NCI-H2029 (cell line): ENCODE results near the gene TAF4B.
A peak's percentile ranks its signal among the peaks of the same experiment; 100 is the strongest.
"Not testable (repeated sequence)": the region's sequence is repeated elsewhere in the genome, so short reads cannot be mapped to it uniquely, and the experiment has no call there.

Source experiments
- DNase-seq: peaks from one replicate; lab custom pipeline; 2025; lab: John Stamatoyannopoulos, UW

TAF4B gene, protein sequence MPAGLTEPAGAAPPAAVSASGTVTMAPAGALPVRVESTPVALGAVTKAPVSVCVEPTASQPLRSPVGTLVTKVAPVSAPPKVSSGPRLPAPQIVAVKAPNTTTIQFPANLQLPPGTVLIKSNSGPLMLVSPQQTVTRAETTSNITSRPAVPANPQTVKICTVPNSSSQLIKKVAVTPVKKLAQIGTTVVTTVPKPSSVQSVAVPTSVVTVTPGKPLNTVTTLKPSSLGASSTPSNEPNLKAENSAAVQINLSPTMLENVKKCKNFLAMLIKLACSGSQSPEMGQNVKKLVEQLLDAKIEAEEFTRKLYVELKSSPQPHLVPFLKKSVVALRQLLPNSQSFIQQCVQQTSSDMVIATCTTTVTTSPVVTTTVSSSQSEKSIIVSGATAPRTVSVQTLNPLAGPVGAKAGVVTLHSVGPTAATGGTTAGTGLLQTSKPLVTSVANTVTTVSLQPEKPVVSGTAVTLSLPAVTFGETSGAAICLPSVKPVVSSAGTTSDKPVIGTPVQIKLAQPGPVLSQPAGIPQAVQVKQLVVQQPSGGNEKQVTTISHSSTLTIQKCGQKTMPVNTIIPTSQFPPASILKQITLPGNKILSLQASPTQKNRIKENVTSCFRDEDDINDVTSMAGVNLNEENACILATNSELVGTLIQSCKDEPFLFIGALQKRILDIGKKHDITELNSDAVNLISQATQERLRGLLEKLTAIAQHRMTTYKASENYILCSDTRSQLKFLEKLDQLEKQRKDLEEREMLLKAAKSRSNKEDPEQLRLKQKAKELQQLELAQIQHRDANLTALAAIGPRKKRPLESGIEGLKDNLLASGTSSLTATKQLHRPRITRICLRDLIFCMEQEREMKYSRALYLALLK

DNA sequence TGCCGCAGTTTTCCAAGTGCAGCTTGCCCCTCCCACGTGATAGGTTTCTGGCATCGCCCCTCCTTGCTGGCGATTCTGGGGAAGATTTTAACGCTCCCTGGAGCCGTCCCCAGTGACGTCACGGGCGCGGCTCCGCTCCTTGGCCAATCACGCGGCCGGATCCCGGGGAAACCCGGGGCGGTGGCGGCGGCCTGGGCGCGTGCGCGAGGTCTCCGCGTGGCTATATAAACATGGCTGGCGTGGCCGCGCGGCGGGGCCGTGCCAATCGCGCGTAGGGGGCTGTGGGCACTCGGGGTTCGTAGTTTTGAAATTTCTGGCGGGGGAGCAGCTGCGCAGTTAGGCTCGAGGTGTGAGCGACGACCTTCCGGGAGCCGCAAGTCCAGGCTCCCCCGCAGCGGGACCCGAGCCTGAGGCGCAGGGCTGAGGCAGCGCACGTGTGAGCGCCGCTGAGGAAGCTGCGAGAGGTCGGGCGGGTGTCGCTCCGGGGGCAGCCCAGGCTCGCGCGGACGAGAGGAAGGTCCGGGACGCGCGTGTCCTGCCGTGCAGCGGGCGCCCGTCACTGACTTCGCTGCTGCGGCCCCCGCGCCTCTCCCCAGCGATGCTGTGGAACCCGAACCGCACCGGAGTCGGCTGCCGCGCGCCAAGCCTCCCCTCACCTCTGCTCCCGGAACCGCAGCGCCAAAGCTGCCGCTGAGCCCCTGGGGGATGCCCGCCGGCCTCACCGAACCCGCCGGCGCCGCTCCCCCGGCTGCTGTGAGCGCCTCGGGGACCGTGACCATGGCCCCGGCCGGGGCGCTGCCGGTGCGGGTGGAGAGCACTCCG lies at the start of gene TAF4B:
TSS of gene TAF4B (plus strand) at position 217 of the 822 bp plus-strand sequence. CDS start at position 706, 489 bp downstream.
- DNase-seq, result peak; percentile 10

DNA sequence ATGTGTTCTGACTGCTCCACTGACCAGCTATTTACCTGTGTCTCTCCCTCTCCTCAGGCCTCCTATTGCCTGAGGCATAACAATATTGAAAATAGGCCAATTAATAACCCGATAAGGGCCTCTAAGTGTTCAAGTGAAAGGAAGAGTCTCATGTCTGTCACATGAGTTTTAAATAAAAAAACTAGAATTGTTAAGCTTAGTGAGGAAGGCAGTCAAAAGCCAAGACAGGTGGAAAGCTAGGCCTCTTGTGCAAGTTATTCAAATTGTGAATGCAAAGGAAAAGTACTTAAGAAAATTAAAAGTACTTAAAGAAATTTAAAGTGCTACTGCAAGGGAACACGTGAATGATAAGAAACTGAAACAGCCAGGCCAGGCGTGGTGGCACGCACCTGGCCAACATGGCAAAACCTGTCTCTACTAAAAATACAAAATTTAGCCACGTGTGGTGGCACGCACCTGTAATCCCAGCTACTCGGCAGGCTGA lies 44.9 kb upstream of the TAF4B start:
- DNase-seq, result no peak

DNA sequence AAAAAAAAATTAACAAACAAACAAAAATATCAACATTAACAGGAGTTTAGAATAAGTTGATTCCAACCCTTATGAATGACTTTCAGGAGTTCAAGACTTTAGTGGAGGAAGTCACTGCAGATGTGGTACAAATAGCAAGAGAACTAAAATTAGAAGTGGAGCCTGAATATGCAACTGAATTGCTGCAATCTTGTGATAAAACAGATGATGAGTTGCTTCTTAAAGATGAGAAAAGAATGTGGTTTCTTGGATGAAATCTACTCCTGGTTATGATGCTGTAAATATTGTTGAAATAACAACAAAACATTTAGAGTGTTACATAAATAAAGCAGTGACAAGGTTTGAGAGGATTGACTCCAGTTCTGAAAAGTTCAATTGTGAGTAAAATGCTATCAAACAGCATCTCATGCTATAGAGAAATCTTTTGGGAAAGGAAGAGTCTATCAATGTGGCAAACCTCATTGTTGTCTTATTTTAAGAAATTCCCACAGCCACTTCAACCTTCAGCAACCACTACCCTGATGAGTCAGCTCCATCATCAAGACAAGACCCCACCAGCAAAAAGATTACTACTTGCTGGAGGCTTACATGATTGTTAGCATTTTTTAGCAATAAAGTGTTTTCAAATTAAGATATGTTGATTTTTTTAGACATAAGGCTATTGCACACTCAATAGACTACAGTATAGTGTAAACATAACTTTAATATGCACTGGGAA lies 42.7 kb upstream of the TAF4B start:
- DNase-seq, result no peak

DNA sequence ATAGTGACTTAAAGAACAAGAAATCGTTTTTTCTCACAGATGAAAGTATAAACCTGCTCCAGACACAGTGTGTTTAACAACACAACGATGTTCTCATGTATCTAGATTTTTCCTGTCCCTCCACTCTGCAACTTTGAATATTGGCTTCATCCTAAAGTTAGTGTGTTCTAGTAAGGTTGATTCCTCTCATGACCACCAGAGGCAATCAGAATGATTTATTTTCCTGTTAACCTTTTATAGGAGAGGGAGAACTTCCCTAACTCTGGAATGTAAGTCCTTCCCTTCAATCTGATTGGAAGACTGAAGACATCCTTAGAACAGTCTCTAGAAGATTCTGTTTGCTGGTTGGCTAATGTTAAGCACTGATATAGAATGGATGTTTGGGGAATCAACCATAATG lies 41.0 kb upstream of the TAF4B start:
- no peak for DNase-seq

DNA sequence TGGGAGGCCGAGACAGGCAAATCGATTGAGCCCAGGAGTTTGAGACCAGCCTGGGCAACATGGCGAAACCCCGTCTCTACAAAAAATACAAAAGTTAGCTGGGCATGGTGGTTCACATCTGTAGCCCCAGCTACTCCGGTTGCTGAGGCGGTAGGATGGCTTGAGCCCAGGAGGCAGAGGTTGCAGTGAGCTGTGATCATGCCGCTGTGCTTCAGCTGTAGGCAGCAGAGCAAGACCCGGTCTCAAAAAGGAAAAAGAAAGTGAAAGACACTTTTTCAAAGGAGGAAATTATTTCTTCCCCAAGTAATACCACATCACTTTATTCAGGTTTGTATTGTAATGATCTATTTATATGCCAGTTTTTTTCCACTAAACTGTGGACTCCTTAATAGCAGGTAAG lies 35.7 kb upstream of the TAF4B start:
- no peak for DNase-seq

DNA sequence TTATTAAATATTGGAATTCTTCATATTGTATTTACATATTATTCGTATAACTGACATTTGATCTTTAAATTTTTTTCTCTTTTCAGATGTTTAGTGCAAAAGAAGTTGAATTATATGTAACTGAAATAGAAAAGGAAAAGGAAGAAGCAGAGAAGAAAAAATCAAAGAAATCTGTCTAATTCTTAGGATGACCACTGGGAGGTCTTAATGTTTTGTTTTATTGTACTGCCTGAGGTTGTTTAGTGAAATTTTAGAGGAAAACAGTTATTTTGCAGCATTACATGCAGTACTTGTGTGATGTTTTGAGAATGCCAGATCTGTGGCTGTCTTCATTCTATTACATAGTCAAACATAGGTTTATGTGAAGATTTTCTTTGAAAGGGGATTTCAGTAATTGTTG lies 34.0 kb upstream of the TAF4B start:
- no peak for DNase-seq

DNA sequence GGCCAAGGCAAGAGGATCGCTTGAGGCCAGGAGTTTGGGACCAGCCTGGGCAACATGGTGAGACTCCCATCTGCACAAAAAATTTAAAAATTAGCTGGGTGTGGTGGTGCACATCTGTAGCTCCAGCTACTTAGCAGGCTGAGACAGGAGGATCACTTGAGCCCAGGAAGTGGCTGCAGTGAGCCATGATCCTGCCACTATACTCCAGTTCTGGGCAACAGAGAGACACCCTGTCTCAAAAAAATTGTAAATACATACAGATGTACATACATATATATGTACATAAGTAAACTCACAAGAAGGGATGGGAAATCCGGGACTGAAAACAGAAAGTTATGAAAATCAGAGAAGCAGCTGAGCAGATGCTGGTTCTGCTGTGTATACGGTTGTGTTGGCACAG lies 29.6 kb upstream of the TAF4B start:
- no peak for DNase-seq

DNA sequence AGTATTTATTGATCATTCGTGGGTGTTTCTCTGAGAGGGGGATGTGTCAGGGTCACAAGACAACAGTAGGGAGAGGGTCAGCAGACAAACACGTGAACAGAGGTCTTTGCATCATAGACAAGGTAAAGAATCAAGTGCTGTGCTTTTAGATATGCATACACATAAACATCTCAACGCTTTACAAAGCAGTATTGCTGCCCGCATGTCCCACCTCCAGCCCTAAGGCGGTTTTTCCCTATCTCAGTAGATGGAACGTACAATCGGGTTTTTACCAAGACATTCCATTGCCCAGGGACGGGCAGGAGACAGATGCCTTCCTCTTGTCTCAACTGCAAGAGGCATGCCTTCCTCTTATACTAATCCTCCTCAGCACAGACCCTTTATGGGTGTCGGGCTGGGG lies 24.2 kb upstream of the TAF4B start:
- DNase-seq, result not testable (repeated sequence)

DNA sequence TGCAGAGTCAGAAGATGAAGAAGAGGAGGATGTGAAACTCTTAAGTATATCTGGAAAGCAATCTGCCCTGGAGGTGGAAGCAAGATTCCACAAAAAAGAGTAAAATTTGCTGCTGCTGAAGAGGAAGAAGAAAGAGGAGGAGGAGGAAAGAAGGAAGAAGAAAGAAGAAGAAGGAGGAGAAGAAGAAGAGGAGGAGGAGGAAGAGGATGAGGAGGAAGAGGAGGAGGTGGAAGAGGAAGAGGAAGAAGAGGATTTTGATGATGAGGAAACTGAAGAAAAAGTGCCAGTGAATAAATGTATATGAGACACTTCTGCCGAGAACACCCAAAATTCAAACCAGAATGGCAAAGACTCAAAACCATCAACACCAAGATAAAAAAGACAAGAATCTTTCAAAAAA lies 20.9 kb upstream of the TAF4B start:
- DNase-seq, result no peak

DNA sequence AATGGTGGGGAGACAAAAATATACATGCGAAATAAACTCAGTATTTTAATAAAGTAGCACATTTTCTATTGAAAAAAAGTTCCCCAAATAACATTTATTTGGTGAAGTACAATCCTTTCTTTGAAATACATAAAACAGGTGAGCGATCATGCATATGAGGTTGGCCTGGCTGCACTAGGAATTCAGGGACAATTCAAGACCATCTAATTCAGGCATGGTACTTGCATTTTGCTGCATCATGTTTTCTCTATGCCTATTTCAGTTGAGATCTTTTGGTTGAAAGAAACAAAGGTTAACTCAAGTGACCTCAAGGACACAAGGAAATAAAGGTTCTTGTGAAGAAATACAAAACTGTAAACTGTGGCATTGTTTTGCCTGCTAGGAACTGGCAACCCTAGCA lies 19.8 kb upstream of the TAF4B start:
- DNase-seq, result no peak

DNA sequence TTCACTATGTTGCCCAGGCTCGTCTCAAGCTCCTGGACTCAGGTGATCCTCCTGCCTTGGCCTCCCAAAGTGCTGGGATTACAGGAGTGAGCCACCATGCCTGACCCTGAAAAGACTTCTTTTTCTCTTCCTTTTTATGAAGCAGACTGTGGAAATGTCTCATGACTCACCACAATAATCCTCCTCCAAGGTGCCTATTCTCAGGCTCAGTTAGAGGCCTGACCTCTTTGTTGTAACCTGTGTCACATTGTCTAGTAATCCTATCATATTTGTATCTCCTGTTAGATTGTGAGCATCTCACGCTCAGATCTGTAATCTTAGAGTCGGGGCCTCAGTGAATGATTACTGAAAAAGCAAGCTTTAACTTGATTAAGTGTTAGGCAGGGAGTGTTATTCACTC lies 18.3 kb upstream of the TAF4B start:
- DNase-seq, result no peak

DNA sequence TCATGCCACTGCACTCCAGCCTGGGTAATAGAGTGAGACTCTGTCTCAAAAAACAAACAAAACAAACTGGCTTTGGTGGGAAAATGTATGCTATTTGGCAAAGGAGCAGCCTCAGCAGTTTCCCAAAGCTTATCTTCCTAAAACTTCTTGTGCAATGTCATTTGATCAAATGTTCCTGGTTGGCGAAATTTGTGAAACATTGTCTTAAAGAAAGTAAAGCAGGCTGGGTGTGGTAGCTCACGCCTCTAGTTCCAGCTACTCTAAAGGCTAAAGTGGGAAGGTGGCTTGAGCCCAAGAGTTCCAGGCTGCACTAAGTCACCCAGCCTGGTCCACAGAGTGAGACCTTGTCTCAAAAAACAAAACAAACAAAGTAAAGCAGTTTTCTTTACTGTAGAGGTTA lies 17.3 kb upstream of the TAF4B start:
- DNase-seq, result no peak

DNA sequence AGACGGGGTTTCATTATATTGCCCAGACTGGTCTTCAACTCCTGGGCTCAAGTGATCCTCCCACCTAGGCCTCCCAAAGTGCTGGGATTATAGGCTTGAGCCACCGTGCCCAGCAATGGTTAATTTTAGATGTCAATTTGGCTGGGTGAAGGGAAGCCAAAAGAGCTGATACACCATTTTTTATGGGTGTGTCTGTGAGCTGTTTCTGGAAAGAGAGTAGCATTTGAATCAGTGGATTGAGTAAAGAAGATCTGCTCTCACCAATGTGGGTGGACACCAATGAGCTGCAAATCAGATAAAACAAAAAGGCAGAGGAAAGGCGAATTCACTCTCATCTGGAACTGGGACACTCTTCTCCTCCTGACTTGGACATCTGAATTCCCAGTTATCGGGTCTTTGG lies 16.1 kb upstream of the TAF4B start:
- no peak for DNase-seq

DNA sequence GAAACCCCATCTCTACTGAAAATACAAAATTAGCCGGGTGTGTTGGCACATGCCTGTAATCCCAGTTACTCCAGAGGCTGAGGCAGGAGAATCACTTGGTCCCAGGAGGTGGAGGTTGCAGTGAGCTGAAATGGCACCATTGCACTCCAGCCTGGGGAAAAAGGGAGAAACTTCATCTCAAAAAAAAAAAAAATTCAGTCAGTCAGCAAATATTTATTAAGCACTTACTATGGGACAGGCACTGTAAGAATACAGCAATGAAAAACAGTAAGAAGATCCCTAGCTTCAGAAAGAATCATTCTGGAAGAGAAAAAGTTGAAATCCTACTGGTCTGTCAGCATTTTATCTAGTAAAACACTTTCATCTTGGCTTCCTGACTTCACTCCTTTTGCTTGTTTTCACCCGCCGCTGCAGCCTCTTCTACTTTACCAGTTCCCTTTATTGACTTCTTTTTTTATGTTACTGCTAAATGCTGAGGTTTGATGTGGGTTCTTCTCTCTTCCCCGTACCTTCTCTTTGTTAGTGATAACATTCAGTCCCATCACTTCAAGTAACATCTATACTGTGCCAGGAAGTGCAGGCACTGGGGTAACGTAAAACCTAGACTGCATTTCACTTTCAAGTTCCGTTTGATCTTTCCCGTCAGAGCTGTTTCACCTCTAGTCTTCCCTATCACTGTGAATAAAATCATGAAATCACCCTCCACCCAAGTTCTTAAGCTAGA lies 10.8 kb upstream of the TAF4B start:
- DNase-seq, result no peak

DNA sequence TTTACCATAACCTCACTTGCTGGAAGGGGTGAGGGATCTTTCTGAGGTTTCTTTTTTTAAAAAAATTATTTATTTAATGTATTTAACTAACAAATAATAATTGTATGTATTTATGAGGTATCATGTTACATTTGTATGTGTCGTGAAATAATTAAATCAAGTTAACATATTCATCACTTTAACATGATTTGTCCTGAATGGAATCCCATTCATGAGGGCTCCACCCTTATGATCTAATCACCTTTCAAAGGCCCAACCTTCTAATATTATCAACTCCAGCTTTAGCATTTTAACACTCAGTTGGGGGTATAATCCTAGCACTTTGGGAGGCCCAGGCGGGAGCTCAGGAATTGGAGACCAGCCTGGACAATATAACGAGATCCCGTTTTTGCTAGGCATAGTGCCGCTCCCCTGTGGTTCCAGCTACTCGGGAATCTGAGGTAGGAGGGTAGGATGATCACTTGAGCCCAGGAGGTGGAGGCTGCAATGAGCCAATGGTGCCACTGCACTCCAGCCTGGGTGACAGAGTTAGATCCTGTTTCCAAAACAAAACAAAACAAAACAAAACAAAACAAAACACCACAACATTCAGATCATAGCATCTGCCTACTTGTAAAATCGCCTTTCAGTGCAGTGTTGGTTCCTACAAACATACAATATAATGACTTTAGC lies 1.1 kb upstream of the TAF4B start:
- no peak for DNase-seq

DNA sequence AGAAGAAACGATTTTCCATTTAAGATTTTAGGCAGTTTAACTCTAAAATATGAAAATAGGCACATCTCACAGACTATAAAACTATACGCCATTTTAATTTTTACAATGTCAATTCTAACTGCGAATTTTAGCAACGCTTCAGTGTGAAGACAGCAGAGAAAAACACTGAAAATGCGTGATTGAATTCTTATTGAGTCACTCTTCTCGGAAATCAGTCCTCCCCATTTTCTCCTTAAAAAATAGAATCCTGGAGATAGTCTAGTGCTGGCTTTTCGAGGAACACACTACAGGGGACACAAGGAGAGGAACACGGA lies 373 bp upstream of the TAF4B start:
- DNase-seq, result no peak

DNA sequence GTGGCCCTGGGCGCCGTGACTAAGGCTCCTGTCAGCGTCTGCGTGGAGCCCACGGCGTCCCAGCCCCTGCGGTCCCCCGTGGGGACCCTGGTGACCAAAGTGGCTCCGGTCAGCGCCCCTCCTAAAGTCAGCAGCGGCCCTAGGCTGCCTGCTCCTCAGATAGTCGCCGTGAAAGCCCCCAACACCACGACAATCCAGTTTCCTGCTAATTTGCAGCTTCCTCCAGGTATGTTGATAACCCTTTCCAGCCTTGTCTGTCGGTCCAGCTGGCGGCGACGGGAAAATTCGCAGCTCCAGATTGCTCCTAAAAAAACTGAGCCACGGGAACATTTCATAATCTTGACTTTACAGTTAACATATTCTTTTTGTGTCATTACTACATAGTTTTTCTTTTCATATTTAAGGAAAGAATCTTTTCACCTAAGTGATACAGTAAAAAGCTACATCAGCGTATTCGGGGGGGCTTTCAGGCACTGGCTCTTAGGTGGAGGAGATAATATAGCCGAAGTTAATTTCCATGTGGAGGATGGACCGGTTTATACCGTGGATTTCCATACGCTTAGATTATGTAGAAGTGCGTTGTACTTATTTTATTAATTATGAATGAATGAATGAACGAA lies 916 bp downstream of the TAF4B start:
- DNase-seq, result no peak

DNA sequence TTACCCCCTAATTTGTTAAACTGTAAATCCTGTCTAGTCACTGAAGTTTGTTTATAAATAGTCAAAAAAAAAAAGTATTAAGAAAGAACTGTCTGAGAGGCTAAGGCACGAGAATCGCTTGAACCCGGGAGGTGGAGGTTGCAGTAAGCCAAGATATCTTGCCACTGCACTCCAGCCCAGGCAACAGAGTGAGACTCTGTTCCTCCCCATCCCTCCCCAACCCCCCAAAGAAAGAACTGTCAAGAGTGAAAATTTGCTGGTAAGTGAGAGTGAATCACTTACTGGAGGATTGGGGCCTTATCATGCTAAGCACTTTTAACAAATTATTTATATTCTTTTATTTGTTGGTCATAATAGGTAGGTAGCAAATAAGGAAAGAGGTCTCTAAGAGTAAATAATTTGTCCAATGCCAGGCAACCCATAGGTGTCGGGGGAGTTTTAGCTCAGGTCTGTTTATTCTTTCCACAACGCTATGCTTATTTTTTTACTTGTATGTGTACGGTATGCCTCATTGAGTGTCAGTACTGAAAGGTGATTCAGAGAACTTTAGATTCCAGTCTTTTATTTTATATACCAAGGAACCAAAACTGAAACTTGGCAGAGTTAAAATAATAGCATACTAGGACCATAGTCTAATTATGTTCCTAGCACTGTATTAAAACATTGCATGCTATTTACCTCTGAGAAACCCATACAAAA lies 2.5 kb downstream of the TAF4B start:
- no peak for DNase-seq

DNA sequence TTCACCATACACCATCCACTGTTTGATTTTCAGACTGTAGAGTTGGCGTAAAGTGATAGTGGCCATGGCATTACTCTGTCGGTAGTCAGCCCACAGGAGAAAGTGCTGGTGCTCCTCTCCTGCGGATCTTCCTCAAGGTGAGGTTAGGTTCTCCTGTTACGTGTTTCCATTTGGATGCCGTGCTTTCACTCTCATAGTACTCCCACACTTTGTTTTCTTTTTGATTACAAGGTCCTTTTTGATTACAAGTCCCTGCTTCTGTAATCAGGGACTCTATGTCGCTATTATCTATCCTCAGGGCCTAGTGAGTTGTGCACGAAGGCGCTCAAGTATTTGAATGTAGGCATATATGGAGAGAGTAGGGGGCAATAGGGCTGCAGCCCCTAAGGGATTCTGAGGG lies 4.3 kb downstream of the TAF4B start:
- no peak for DNase-seq
